PC-9 (cell line): Measurements from ENCODE around the gene SLC8A1. TPM values are rescaled to one million over a fixed set of nuclear protein-coding genes. Genes with fewer than 3 reads are reported as not detected.

Source experiments
- BruUV-seq: library from RNA; stranded (reverse); fragments of 400-500 nt; replicated peaks from 2 replicates; lab custom pipeline; 2021; lab: Mats Ljungman, UMichigan
- CTCF ChIA-PET: fragments of 300-600 bp; sonication (Branson Sonifier 250); formaldehyde crosslinking; loops from one replicate; lab custom pipeline; 2022; ENCODE audit warnings: antibody characterized with exemption; lab: Charles Lee
- POLR2A ChIA-PET: fragments of 300-600 bp; sonication (Branson Sonifier 250); formaldehyde crosslinking; loops from one replicate; lab custom pipeline; 2022; ENCODE audit warnings: antibody characterized with exemption; ENCODE audit not compliant: unreplicated experiment; lab: Charles Lee
- DNase-seq, 2 experiments: peaks; one replicate each; pipeline versions ENCODE4 v3.0.0 to v3.0.0-alpha.2; 2015 to 2022; ENCODE audit warnings: mixed read lengths in 1 of 2
- H2AFZ ChIP-seq: fragments of 200-600 bp; sonication (generic); 2 replicates; pipeline ENCODE4 v1.8.1; 2017; ENCODE audit warnings: antibody characterized with exemption
- H3F3A ChIP-seq: fragments of 200-600 bp; sonication (generic); 2 replicates; pipeline ENCODE4 v1.8.1; 2017; ENCODE audit warnings: antibody characterized with exemption, mild to moderate bottlenecking, low read depth; ENCODE audit not compliant: insufficient read depth
- H3K27ac ChIP-seq: fragments of 200-600 bp; sonication (generic); 2 replicates; pipeline ENCODE4 v1.6.1; 2016; ENCODE audit warnings: mixed run types
- H3K27me3 ChIP-seq: fragments of 200-600 bp; sonication (generic); 2 replicates; pipeline ENCODE4 v1.6.1; 2016; ENCODE audit warnings: low read depth, mixed run types; ENCODE audit not compliant: insufficient read depth
- H3K36me3 ChIP-seq: fragments of 200-600 bp; sonication (generic); 2 replicates; pipeline ENCODE4 v1.6.1; 2016; ENCODE audit warnings: low read depth, mixed run types
- H3K4me1 ChIP-seq: fragments of 200-600 bp; sonication (generic); replicated peaks from 2 replicates; pipeline ENCODE4 v1.6.1; 2016; ENCODE audit warnings: mixed run types; ENCODE audit not compliant: insufficient read depth
- H3K4me2 ChIP-seq: fragments of 200-600 bp; sonication (generic); 2 replicates; pipeline ENCODE4 v1.6.1; 2017; ENCODE audit warnings: mixed run types
- H3K4me3 ChIP-seq: fragments of 200-600 bp; sonication (generic); 2 replicates; pipeline ENCODE4 v1.6.1; 2016; ENCODE audit warnings: mixed run types
- H3K79me2 ChIP-seq: fragments of 200-600 bp; sonication (generic); 2 replicates; pipeline ENCODE4 v1.6.1; 2017; ENCODE audit warnings: low read depth, mixed run types
- H3K9me2 ChIP-seq: fragments of 200-600 bp; sonication (generic); 2 replicates; pipeline ENCODE4 v1.8.1; 2017; ENCODE audit warnings: mild to moderate bottlenecking; ENCODE audit not compliant: insufficient read depth
- H3K9me3 ChIP-seq: fragments of 200-600 bp; sonication (generic); 2 replicates; pipeline ENCODE4 v1.8.1; 2016; ENCODE audit warnings: low read depth; ENCODE audit not compliant: insufficient read depth
- H4K20me1 ChIP-seq: fragments of 200-600 bp; sonication (generic); 2 replicates; pipeline ENCODE4 v1.8.1; 2017; ENCODE audit not compliant: insufficient read depth
- EZH2 ChIP-seq: fragments of 200-600 bp; sonication (generic); IDR thresholded peaks from 2 replicates; pipeline ENCODE4 v1.8.0; 2017; ENCODE audit warnings: antibody characterized with exemption, low read depth
- intact Hi-C: fragments of 100-400 bp; cut with micrococcal nuclease; formaldehyde crosslinking; loops from one replicate; pipeline ENCODE4 v1.10.0; 2022; ENCODE audit not compliant: unreplicated experiment
- total RNA-seq: library from RNA; stranded (reverse); gene quantifications from 2 replicates; pipeline ENCODE4 v1.2.3, GENCODE V29; 2021
- TF ChIP-seq, protein P1 (sequence below): fragments of 200-600 bp; sonication (generic); conservative IDR thresholded peaks from 2 replicates; pipeline ENCODE4 v1.6.1; 2017; ENCODE audit warnings: mixed run types, antibody characterized with exemption, mild to moderate bottlenecking, moderate library complexity

SLC8A1 gene
- total RNA-seq, 1 experiment from 2014 or later: 13.5 TPM

GRCh38 chr2:40257340-40258134 lies 194.4 kb downstream of the SLC8A1 start:
- intact Hi-C loops: no loop called here
- ChIA-PET CTCF (interaction anchor here (0.6 kb wide), 1 partner anchor 139 kb away, joined by 10 read pairs; no protein-coding TSS in a partner anchor), POLR2A (no interaction called here)

GRCh38 chr2:40256649-40257048 lies 195.2 kb downstream of the SLC8A1 start:
- CTCF ChIA-PET: interaction anchor here (0.6 kb wide), 1 partner anchor 140 kb away, joined by 10 read pairs; no protein-coding TSS in a partner anchor
- Histone ChIP-seq H3K4me3 (no peak overlapping the region), H3K9me3 (no peaks in the 10 kb centered on the region; the same call in 1 of the 2 replicates), H3K27me3 (no peaks in the 10 kb centered on the region), H3K4me2 (no peak overlapping the region), H3K27ac (no peak overlapping the region), H3K79me2 (no peaks in the 10 kb centered on the region), H3F3A (no peaks in the 10 kb centered on the region), H2AFZ (no peak overlapping the region), H3K36me3 (no peaks in the 10 kb centered on the region), H4K20me1 (no peaks in the 10 kb centered on the region), H3K9me2 (no peaks in the 10 kb centered on the region), H3K4me1 (no peaks in the 10 kb centered on the region)
- POLR2A ChIA-PET: no interaction called here
- DNase-seq: no peak
- TF ChIP-seq, protein P1, sequence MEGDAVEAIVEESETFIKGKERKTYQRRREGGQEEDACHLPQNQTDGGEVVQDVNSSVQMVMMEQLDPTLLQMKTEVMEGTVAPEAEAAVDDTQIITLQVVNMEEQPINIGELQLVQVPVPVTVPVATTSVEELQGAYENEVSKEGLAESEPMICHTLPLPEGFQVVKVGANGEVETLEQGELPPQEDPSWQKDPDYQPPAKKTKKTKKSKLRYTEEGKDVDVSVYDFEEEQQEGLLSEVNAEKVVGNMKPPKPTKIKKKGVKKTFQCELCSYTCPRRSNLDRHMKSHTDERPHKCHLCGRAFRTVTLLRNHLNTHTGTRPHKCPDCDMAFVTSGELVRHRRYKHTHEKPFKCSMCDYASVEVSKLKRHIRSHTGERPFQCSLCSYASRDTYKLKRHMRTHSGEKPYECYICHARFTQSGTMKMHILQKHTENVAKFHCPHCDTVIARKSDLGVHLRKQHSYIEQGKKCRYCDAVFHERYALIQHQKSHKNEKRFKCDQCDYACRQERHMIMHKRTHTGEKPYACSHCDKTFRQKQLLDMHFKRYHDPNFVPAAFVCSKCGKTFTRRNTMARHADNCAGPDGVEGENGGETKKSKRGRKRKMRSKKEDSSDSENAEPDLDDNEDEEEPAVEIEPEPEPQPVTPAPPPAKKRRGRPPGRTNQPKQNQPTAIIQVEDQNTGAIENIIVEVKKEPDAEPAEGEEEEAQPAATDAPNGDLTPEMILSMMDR: peak; percentile 53
- no peak for TF ChIP-seq EZH2
- BruUV-seq: no TSS peak
- intact Hi-C loops: no loop called here

More at GRCh38 chr2:40257340-40258134, 194.4 kb downstream of the SLC8A1 start:
- Histone ChIP-seq H3K36me3 (no peaks in the 10 kb centered on the region), H3K79me2 (no peaks in the 10 kb centered on the region), H3K27me3 (no peaks in the 10 kb centered on the region), H4K20me1 (no peaks in the 10 kb centered on the region), H3K4me3 (no peak overlapping the region), H3K9me2 (no peaks in the 10 kb centered on the region), H2AFZ (peak overlapping the region; percentile 25; the same call in 1 of the 2 replicates), H3K27ac (no peak overlapping the region), H3K4me2 (no peak overlapping the region), H3K9me3 (no peaks in the 10 kb centered on the region; the same call in 1 of the 2 replicates), H3K4me1 (no peaks in the 10 kb centered on the region), H3F3A (no peaks in the 10 kb centered on the region)
- no TSS peak for BruUV-seq
- TF ChIP-seq, protein P1: no peak
- no peak for TF ChIP-seq EZH2
- DNase-seq: no peak

- Histone ChIP-seq H4K20me1 (no peaks in the 10 kb centered on the region), H3F3A (no peaks in the 10 kb centered on the region), H3K27ac (no peak overlapping the region), H2AFZ (no peak overlapping the region), H3K79me2 (no peaks in the 10 kb centered on the region), H3K4me3 (no peak overlapping the region), H3K4me2 (no peak overlapping the region), H3K27me3 (no peaks in the 10 kb centered on the region), H3K4me1 (no peaks in the 10 kb centered on the region), H3K9me3 (no peaks in the 10 kb centered on the region; the same call in 1 of the 2 replicates), H3K36me3 (no peaks in the 10 kb centered on the region), H3K9me2 (no peaks in the 10 kb centered on the region)
- TF ChIP-seq, protein P1: no peak
- no peak for TF ChIP-seq EZH2
- intact Hi-C loops: no loop called here
- CTCF ChIA-PET: no interaction called here
- POLR2A ChIA-PET: no interaction called here
- no peak for DNase-seq
- BruUV-seq: no TSS peak
These were observed 195.9 kb downstream of the SLC8A1 start for GRCh38 chr2:40256008-40256407.
